HEK293 (cell line): ENCODE results near the gene AHRR.
A peak's percentile ranks its signal among the peaks of the same experiment; 100 is the strongest.

Experiments
- CTCF ChIA-PET: fragments of 350-600 bp; formaldehyde crosslinking; extraction: SDS; loops from one replicate; lab custom pipeline; 2021; ENCODE audit warnings: antibody characterized with exemption; lab: Yijun Ruan, JAX
- POLR2A ChIA-PET: fragments of 300-600 bp; formaldehyde crosslinking; extraction: SDS; loops from one replicate; lab custom pipeline; 2020; ENCODE audit warnings: antibody characterized with exemption, inconsistent platforms; lab: Yijun Ruan, JAX
- H3K27ac ChIP-seq: fragments of 200-500 bp; sonication (Bioruptor generic); 2 replicates; pipeline ENCODE4 v1.5.1; 2014; ENCODE audit warnings: low read depth, low read length, control low read depth, inconsistent platforms; ENCODE audit errors: extremely low read depth
- H3K36me3 ChIP-seq, 2 experiments: fragments of 200-500 bp in 1 of 2; sonication (Bioruptor generic) in 1 of 2; 1 replicate in 1 of 2; 2 replicates in 1 of 2; pipeline ENCODE4 v1.5.1; 2014 to 2017; ENCODE audit warnings: inconsistent platforms in 2 of 2, low read length in 2 of 2; ENCODE audit not compliant: control insufficient read depth in 2 of 2, insufficient read depth in 1 of 2
- H3K4me1 ChIP-seq: fragments of 200-500 bp; sonication (Bioruptor generic); 2 replicates; pipeline ENCODE4 v1.5.1; 2014; ENCODE audit warnings: mild to moderate bottlenecking, low read length, inconsistent platforms; ENCODE audit not compliant: control insufficient read depth, insufficient read depth
- H3K4me3 ChIP-seq: 2 replicates; pipeline ENCODE4 v1.5.1; 2011; ENCODE audit warnings: low read depth, mild to moderate bottlenecking, control low read depth, low read length, moderate library complexity
- H3K9me3 ChIP-seq: fragments of 200-500 bp; sonication (Bioruptor generic); 2 replicates; pipeline ENCODE4 v1.5.1; 2014; ENCODE audit warnings: low read depth, low read length, inconsistent platforms; ENCODE audit not compliant: control insufficient read depth, insufficient read depth
- GLIS2 ChIP-seq: fragments of 450-650 bp; formaldehyde crosslinking; IDR thresholded peaks from 2 replicates; pipeline ENCODE4 v1.5.1; 2016; ENCODE audit warnings: missing biosample characterization, missing genetic modification characterization
- HOXA7 ChIP-seq: sonication (generic); formaldehyde crosslinking; IDR thresholded peaks from 2 replicates; pipeline ENCODE4 v1.8.1; 2022; ENCODE audit warnings: missing genetic modification reagents, borderline replicate concordance
- MEIS1 ChIP-seq: sonication (generic); formaldehyde crosslinking; IDR thresholded peaks from 2 replicates; pipeline ENCODE4 v1.8.1; 2022; ENCODE audit warnings: missing genetic modification reagents, mild to moderate bottlenecking, borderline replicate concordance
- RBAK ChIP-seq: fragments of 450-650 bp; formaldehyde crosslinking; IDR thresholded peaks from 2 replicates; pipeline ENCODE4 v1.5.1; 2016; ENCODE audit warnings: missing biosample characterization, missing genetic modification characterization
- SALL2 ChIP-seq: fragments of 450-650 bp; formaldehyde crosslinking; IDR thresholded peaks from 2 replicates; pipeline ENCODE4 v1.5.0; 2017; ENCODE audit warnings: missing biosample characterization, mild to moderate bottlenecking, missing genetic modification characterization, borderline replicate concordance
- ZBTB20 ChIP-seq: fragments of 450-650 bp; formaldehyde crosslinking; IDR thresholded peaks from 2 replicates; pipeline ENCODE4 v1.5.1; 2016; ENCODE audit warnings: missing biosample characterization, missing genetic modification characterization
- ZFHX2 ChIP-seq: fragments of 450-650 bp; formaldehyde crosslinking; conservative IDR thresholded peaks from 2 replicates; pipeline ENCODE4 v1.5.1; 2016; ENCODE audit warnings: missing biosample characterization, missing genetic modification characterization
- ZFP69B ChIP-seq: fragments of 450-650 bp; formaldehyde crosslinking; IDR thresholded peaks from 2 replicates; pipeline ENCODE4 v1.5.1; 2016; ENCODE audit warnings: missing biosample characterization, missing genetic modification characterization
- ZNF10 ChIP-seq: fragments of 450-650 bp; formaldehyde crosslinking; IDR thresholded peaks from 2 replicates; pipeline ENCODE4 v1.5.1; 2017; ENCODE audit warnings: missing biosample characterization, missing genetic modification characterization
- ZNF184 ChIP-seq: fragments of 450-650 bp; IDR thresholded peaks from 2 replicates; pipeline ENCODE4 v1.5.1; 2018; ENCODE audit warnings: missing biosample characterization, mild to moderate bottlenecking, missing genetic modification characterization
- ZNF23 ChIP-seq: fragments of 450-650 bp; formaldehyde crosslinking; IDR thresholded peaks from 2 replicates; pipeline ENCODE4 v1.5.1; 2016; ENCODE audit warnings: missing biosample characterization, missing genetic modification characterization, borderline replicate concordance
- ZNF26 ChIP-seq: fragments of 450-650 bp; formaldehyde crosslinking; IDR thresholded peaks from 2 replicates; pipeline ENCODE4 v1.5.1; 2016; ENCODE audit warnings: missing biosample characterization, missing genetic modification characterization
- ZNF335 ChIP-seq: fragments of 450-650 bp; formaldehyde crosslinking; conservative IDR thresholded peaks from 2 replicates; pipeline ENCODE4 v1.5.1; 2016; ENCODE audit warnings: missing biosample characterization, missing genetic modification characterization
- ZNF341 ChIP-seq: fragments of 450-650 bp; formaldehyde crosslinking; IDR thresholded peaks from 2 replicates; pipeline ENCODE4; 2016; ENCODE audit warnings: low read depth, missing biosample characterization, missing genetic modification characterization
- ZNF37A ChIP-seq: fragments of 450-650 bp; IDR thresholded peaks from 2 replicates; pipeline ENCODE4 v1.5.1; 2018; ENCODE audit warnings: missing biosample characterization, missing genetic modification characterization
- ZNF404 ChIP-seq: fragments of 450-650 bp; formaldehyde crosslinking; IDR thresholded peaks from 2 replicates; pipeline ENCODE4 v1.5.1; 2017; ENCODE audit warnings: missing biosample characterization, missing genetic modification characterization
- ZNF529 ChIP-seq: fragments of 450-650 bp; formaldehyde crosslinking; IDR thresholded peaks from 2 replicates; pipeline ENCODE4 v1.5.1; 2017; ENCODE audit warnings: missing genetic modification characterization, missing biosample characterization; ENCODE audit not compliant: insufficient replicate concordance
- ZNF530 ChIP-seq: fragments of 450-650 bp; formaldehyde crosslinking; IDR thresholded peaks from 2 replicates; pipeline ENCODE4 v1.5.1; 2016; ENCODE audit warnings: low read depth, missing biosample characterization, missing genetic modification characterization
- ZNF555 ChIP-seq: fragments of 450-650 bp; formaldehyde crosslinking; conservative IDR thresholded peaks from 2 replicates; pipeline ENCODE4 v1.5.1; 2017; ENCODE audit warnings: missing biosample characterization, mild to moderate bottlenecking, missing genetic modification characterization, inconsistent platforms
- ZNF596 ChIP-seq: fragments of 450-650 bp; IDR thresholded peaks from 2 replicates; pipeline ENCODE4 v1.5.0; 2018; ENCODE audit warnings: missing biosample characterization, mild to moderate bottlenecking, missing genetic modification characterization, moderate library complexity
- ZNF600 ChIP-seq: fragments of 450-650 bp; formaldehyde crosslinking; IDR thresholded peaks from 2 replicates; pipeline ENCODE4 v1.5.1; 2016; ENCODE audit warnings: missing biosample characterization, missing genetic modification characterization
- ZNF610 ChIP-seq: fragments of 450-650 bp; formaldehyde crosslinking; IDR thresholded peaks from 2 replicates; pipeline ENCODE4 v1.5.1; 2016; ENCODE audit warnings: missing biosample characterization, missing genetic modification characterization, borderline replicate concordance
- ZNF843 ChIP-seq: fragments of 450-650 bp; formaldehyde crosslinking; IDR thresholded peaks from 2 replicates; pipeline ENCODE4 v1.5.1; 2016; ENCODE audit warnings: missing biosample characterization, missing genetic modification characterization
- ZSCAN30 ChIP-seq: fragments of 450-650 bp; IDR thresholded peaks from 2 replicates; pipeline ENCODE4 v1.5.1; 2018; ENCODE audit warnings: missing biosample characterization, mild to moderate bottlenecking, missing genetic modification characterization, moderate library complexity
- TF ChIP-seq, protein P1 (sequence below): fragments of 450-650 bp; formaldehyde crosslinking; IDR thresholded peaks from 2 replicates; pipeline ENCODE4 v1.5.1; 2016; ENCODE audit warnings: missing biosample characterization, missing genetic modification characterization
- TF ChIP-seq, protein P2 (sequence below): fragments of 450-650 bp; formaldehyde crosslinking; IDR thresholded peaks from 2 replicates; pipeline ENCODE4 v1.5.1; 2017; ENCODE audit warnings: missing biosample characterization, mild to moderate bottlenecking, missing genetic modification characterization, moderate library complexity
- TF ChIP-seq, protein P3 (sequence below): fragments of 450-650 bp; formaldehyde crosslinking; IDR thresholded peaks from 2 replicates; pipeline ENCODE4 v1.5.1; 2016; ENCODE audit warnings: missing biosample characterization, missing genetic modification characterization, borderline replicate concordance

Gene AHRR

GRCh38 chr5:472656-473550 lies 151.4 kb downstream of the AHRR start:
- H3K36me3 ChIP-seq, result peaks cover 4 to 17% of the 10 kb centered on the region in 2 experiments; a peak in 2 of 3 replicates
- peaks cover 11% of the 10 kb centered on the region for H3K4me1 ChIP-seq
- ChIA-PET CTCF (interaction anchor here (0.5 to 0.7 kb wide), 2 partner anchors 284 to 1111 kb away, joined by 3 read pairs; no protein-coding TSS in a partner anchor), POLR2A (interaction anchor here (0.6 to 3.4 kb wide), 7 partner anchors 26 to 202 kb away, joined by 3 to 17 read pairs (median 5); partner anchors contain the start of genes CEP72 and PDCD6)
- peak overlapping the region; percentile 95 for H3K27ac ChIP-seq
- no peaks in the 10 kb centered on the region for H3K9me3 ChIP-seq
- H3K4me3 ChIP-seq, result peak overlapping the region; percentile 66
- TF ChIP-seq ZNF529 (tag by site-specific recombination) (no peak), ZNF26 (tag by site-specific recombination) (no peak), ZFHX2 (tag by site-specific recombination) (peak; percentile 62), ZFP69B (no peak), ZNF341 (tag by site-specific recombination) (no peak; the same call in 1 of the 2 replicates), ZNF596 (tag by site-specific recombination) (peak; percentile 15; the same call in 1 of the 2 replicates), ZNF610 (tag by site-specific recombination) (0 out of 2 replicates have a peak, but pooled peaks have one; percentile 20), ZNF10 (tag by site-specific recombination) (no peak), ZNF184 (tag by site-specific recombination) (peak; percentile 44; the same call in 1 of the 2 replicates), ZSCAN30 (tag by site-specific recombination) (peak; percentile 58), ZBTB20 (tag by site-specific recombination) (peak; percentile 50; the same call in 1 of the 2 replicates), ZNF335 (tag by site-specific recombination) (peak; percentile 73), ZNF843 (tag by site-specific recombination) (no peak), ZNF23 (tag by site-specific recombination) (no peak), ZNF555 (no peak), ZNF530 (tag by site-specific recombination) (no peak), RBAK (tag by site-specific recombination) (no peak), GLIS2 (tag by site-specific recombination) (no peak), MEIS1 (CRISPR knock-in tag) (peak; percentile 48; the same call in 1 of the 2 replicates), ZNF600 (tag by site-specific recombination) (peak; percentile 12; the same call in 1 of the 2 replicates), SALL2 (tag by site-specific recombination) (no peak), ZNF404 (no peak), HOXA7 (CRISPR knock-in tag) (peak; percentile 77; the same call in 1 of the 2 replicates), ZNF37A (tag by site-specific recombination) (no peak)
- TF ChIP-seq, protein P1, sequence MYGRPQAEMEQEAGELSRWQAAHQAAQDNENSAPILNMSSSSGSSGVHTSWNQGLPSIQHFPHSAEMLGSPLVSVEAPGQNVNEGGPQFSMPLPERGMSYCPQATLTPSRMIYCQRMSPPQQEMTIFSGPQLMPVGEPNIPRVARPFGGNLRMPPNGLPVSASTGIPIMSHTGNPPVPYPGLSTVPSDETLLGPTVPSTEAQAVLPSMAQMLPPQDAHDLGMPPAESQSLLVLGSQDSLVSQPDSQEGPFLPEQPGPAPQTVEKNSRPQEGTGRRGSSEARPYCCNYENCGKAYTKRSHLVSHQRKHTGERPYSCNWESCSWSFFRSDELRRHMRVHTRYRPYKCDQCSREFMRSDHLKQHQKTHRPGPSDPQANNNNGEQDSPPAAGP (tag by site-specific recombination), result 0 out of 2 replicates have a peak, but pooled peaks have one; percentile 31
- TF ChIP-seq, protein P2, sequence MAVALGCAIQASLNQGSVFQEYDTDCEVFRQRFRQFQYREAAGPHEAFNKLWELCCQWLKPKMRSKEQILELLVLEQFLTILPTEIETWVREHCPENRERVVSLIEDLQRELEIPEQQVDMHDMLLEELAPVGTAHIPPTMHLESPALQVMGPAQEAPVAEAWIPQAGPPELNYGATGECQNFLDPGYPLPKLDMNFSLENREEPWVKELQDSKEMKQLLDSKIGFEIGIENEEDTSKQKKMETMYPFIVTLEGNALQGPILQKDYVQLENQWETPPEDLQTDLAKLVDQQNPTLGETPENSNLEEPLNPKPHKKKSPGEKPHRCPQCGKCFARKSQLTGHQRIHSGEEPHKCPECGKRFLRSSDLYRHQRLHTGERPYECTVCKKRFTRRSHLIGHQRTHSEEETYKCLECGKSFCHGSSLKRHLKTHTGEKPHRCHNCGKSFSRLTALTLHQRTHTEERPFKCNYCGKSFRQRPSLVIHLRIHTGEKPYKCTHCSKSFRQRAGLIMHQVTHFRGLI (tag by site-specific recombination), result 0 out of 2 replicates have a peak, but pooled peaks have one; percentile 6
- TF ChIP-seq, protein P3, sequence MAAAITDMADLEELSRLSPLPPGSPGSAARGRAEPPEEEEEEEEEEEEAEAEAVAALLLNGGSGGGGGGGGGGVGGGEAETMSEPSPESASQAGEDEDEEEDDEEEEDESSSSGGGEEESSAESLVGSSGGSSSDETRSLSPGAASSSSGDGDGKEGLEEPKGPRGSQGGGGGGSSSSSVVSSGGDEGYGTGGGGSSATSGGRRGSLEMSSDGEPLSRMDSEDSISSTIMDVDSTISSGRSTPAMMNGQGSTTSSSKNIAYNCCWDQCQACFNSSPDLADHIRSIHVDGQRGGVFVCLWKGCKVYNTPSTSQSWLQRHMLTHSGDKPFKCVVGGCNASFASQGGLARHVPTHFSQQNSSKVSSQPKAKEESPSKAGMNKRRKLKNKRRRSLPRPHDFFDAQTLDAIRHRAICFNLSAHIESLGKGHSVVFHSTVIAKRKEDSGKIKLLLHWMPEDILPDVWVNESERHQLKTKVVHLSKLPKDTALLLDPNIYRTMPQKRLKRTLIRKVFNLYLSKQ, result no peak
